Prostate gland (tissue), 2 donors: Measurements from ENCODE around the gene POLK.

ENCODE experiments used
- POLR2AphosphoS5 ChIP-seq: sonication (generic); formaldehyde crosslinking; IDR thresholded peaks from one replicate; pipeline ENCODE4 v1.6.1; 2017; ENCODE audit warnings: antibody characterized with exemption
- TF ChIP-seq, protein P1 (sequence below), 4 experiments: fragments of 200-600 bp in 2 of 4; fragments of 450-650 bp in 2 of 4; sonication (generic) in 2 of 4; IDR thresholded peaks; 1 replicate in 3 of 4; 2 replicates in 1 of 4; pipeline ENCODE4 v1.5.1; 2016 to 2019; ENCODE audit warnings: antibody characterized with exemption in 4 of 4, mild to moderate bottlenecking in 2 of 4, moderate library complexity in 2 of 4

DNA sequence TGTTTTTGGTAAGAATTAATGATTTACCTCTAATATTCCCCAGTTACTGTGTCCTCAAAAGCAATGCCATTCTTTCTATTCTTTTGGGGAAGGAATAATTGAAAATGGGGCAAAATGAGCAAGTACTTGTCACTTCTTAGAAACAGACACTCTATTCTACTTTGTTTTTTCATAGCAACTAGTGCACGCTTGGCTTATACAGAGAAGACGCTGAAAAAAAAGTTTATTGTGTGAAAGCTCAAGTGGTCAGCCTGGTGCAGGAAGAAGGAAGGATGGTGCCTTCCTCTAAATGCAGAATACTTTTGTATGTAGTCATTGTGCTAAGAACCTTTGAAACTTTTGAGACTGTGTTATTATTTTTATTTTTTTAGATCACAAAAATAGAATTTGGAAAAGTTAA, 129.1 kb downstream of the POLK start:
- no peak for TF ChIP-seq POLR2AphosphoS5
- TF ChIP-seq, protein P1, sequence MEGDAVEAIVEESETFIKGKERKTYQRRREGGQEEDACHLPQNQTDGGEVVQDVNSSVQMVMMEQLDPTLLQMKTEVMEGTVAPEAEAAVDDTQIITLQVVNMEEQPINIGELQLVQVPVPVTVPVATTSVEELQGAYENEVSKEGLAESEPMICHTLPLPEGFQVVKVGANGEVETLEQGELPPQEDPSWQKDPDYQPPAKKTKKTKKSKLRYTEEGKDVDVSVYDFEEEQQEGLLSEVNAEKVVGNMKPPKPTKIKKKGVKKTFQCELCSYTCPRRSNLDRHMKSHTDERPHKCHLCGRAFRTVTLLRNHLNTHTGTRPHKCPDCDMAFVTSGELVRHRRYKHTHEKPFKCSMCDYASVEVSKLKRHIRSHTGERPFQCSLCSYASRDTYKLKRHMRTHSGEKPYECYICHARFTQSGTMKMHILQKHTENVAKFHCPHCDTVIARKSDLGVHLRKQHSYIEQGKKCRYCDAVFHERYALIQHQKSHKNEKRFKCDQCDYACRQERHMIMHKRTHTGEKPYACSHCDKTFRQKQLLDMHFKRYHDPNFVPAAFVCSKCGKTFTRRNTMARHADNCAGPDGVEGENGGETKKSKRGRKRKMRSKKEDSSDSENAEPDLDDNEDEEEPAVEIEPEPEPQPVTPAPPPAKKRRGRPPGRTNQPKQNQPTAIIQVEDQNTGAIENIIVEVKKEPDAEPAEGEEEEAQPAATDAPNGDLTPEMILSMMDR (IDR thresholded peaks at IDR 0.05) = no peak
